HepG2 (cell line): ENCODE data around the gene LTB4R. TPM values are rescaled to one million over a fixed set of nuclear protein-coding genes. Genes with fewer than 3 reads are reported as not detected.
A peak's percentile ranks its signal among the peaks of the same experiment; 100 is the strongest.

ENCODE experiments used
- ADNP ChIP-seq: sonication (generic); formaldehyde crosslinking; IDR thresholded peaks from 2 replicates; pipeline ENCODE4 v1.4.0; 2020; ENCODE audit warnings: missing genetic modification reagents
- ARNTL ChIP-seq: sonication (generic); formaldehyde crosslinking; IDR thresholded peaks from 2 replicates; pipeline ENCODE4 v1.4.0; 2020; ENCODE audit warnings: mild to moderate bottlenecking, missing genetic modification reagents
- BCLAF1 ChIP-seq: fragments of 450-650 bp; IDR thresholded peaks from 2 replicates; pipeline ENCODE4 v1.6.1; 2017; ENCODE audit warnings: mild to moderate bottlenecking
- DNMT3B ChIP-seq: conservative IDR thresholded peaks from 2 replicates; pipeline ENCODE4 v1.6.1; 2016; ENCODE audit warnings: missing biosample characterization, control low read depth
- ELK4 ChIP-seq: sonication (generic); formaldehyde crosslinking; IDR thresholded peaks from 2 replicates; pipeline ENCODE4 v1.9.0; 2021; ENCODE audit warnings: missing genetic modification reagents, borderline replicate concordance
- KLF12 ChIP-seq: sonication (generic); formaldehyde crosslinking; IDR thresholded peaks from 2 replicates; pipeline ENCODE4 v1.4.0; 2020; ENCODE audit warnings: missing genetic modification reagents, borderline replicate concordance
- MAX ChIP-seq: IDR thresholded peaks from 2 replicates; pipeline ENCODE4 v1.6.1; 2012; ENCODE audit warnings: inconsistent platforms
- MZF1 ChIP-seq: sonication (generic); formaldehyde crosslinking; IDR thresholded peaks from 2 replicates; pipeline ENCODE4 v1.8.1; 2023; ENCODE audit warnings: mild to moderate bottlenecking, missing genetic modification reagents, borderline replicate concordance
- NFAT5 ChIP-seq: sonication (generic); formaldehyde crosslinking; IDR thresholded peaks from 2 replicates; pipeline ENCODE4 v1.4.0; 2020; ENCODE audit warnings: missing genetic modification reagents
- SAFB2 ChIP-seq: sonication (generic); formaldehyde crosslinking; IDR thresholded peaks from 2 replicates; pipeline ENCODE4 v1.5.1; 2020; ENCODE audit warnings: missing genetic modification reagents, low read depth, mild to moderate bottlenecking, borderline replicate concordance
- SNAI1 ChIP-seq: sonication (generic); formaldehyde crosslinking; IDR thresholded peaks from 2 replicates; pipeline ENCODE4 v1.5.0; 2020; ENCODE audit warnings: mild to moderate bottlenecking, missing genetic modification reagents, borderline replicate concordance
- ZFP62 ChIP-seq: sonication (generic); formaldehyde crosslinking; IDR thresholded peaks from 2 replicates; pipeline ENCODE4 v1.4.0; 2020; ENCODE audit warnings: missing genetic modification reagents
- ZNF124 ChIP-seq: sonication (generic); formaldehyde crosslinking; IDR thresholded peaks from 2 replicates; pipeline ENCODE4 v1.4.0; 2020; ENCODE audit warnings: missing genetic modification reagents
- ZNF350 ChIP-seq: sonication (generic); formaldehyde crosslinking; IDR thresholded peaks from 2 replicates; pipeline ENCODE4 v1.4.0; 2020; ENCODE audit warnings: mild to moderate bottlenecking, low read depth, missing genetic modification reagents, borderline replicate concordance
- ZNF7 ChIP-seq: IDR thresholded peaks from 2 replicates; pipeline ENCODE4 v1.6.1; 2016; ENCODE audit warnings: missing biosample characterization, missing genetic modification reagents
- ZNF713 ChIP-seq: sonication (generic); formaldehyde crosslinking; IDR thresholded peaks from 2 replicates; pipeline ENCODE4 v1.4.0; 2020; ENCODE audit warnings: mild to moderate bottlenecking, missing genetic modification reagents
- ZNF75D ChIP-seq: sonication (generic); formaldehyde crosslinking; IDR thresholded peaks from 2 replicates; pipeline ENCODE4 v1.8.1; 2023; ENCODE audit warnings: missing genetic modification reagents, mild to moderate bottlenecking, borderline replicate concordance
- polyA plus RNA-seq, 8 experiments: library from polyadenylated mRNA; depleted of rRNA in 3 of 8; stranded (reverse) in 7 of 8; unstranded in 1 of 8; fragments of >200 nt; fragmentation: Illumina TruSeq in 4 of 8; extraction: Trizol in 4 of 8; gene quantifications; 2 replicates each; pipeline versions ENCODE4 v1.2.1 to v1.2.3, GENCODE V29; 2011 to 2016; ENCODE audit warnings: low read depth in 4 of 8, missing spikeins in 1 of 8, mixed read lengths in 1 of 8; ENCODE audit not compliant: insufficient read depth in 1 of 8
- total RNA-seq, 5 experiments: library from RNA; depleted of rRNA; stranded (reverse); fragments of >200 nt; fragmentation: Illumina TruSeq; extraction: Trizol; gene quantifications; 2 replicates each; pipeline ENCODE4 v1.2.3, GENCODE V29; 2016; ENCODE audit warnings: low read depth in 1 of 5

LTB4R gene
- total and polyA plus RNA-seq, 2 of the 13 experiments (the other 11 are each of a cell fraction or from before 2014, with no cell fraction given), result 3.2 to 8.2 TPM

GRCh38 chr14:24297190-24297964, 13.9 kb upstream of the LTB4R start (continued):
- TF ChIP-seq NFAT5 (no peak; the same call in 1 of the 2 replicates), ZNF75D (no peak), ADNP (CRISPR knock-in tag) (no peak), ZNF124 (CRISPR knock-in tag) (0 out of 2 replicates have a peak, but pooled peaks have one; percentile 8), ZFP62 (CRISPR knock-in tag) (no peak), BCLAF1 (no peak), DNMT3B (CRISPR knock-in tag) (no peak; the same call in 1 of the 2 replicates), MAX (no peak), KLF12 (CRISPR knock-in tag) (no peak), MZF1 (CRISPR knock-in tag) (no peak), SNAI1 (no peak), ZNF350 (CRISPR knock-in tag) (no peak), ARNTL (CRISPR knock-in tag) (no peak), ZNF7 (CRISPR knock-in tag) (no peak), ZNF713 (no peak), SAFB2 (CRISPR knock-in tag) (no peak; the same call in 1 of the 2 replicates), ELK4 (CRISPR knock-in tag) (no peak)
